Gastrocnemius medialis (tissue), 4 donors: ENCODE measurements around the gene RSBN1. TPM values are rescaled to one million over a fixed set of nuclear protein-coding genes. Genes with fewer than 3 reads are reported as not detected.
A peak's percentile ranks its signal among the peaks of the same experiment; 100 is the strongest.

Experiments used
- ATAC-seq, 2 donors: fragments of 150-250 bp; one replicate each; pipeline ENCODE4 v1.9.1; 2016
- DNase-seq, 2 donors: peaks; one replicate each; pipeline ENCODE4 v3.0.0-alpha.2; 2019
- H3K27ac ChIP-seq, 4 donors: fragments of 200-600 bp; sonication (generic); 1 replicate in 1 of 4; 2 replicates in 3 of 4; pipeline ENCODE4 v1.5.1; 2016 to 2018; ENCODE audit warnings: mild to moderate bottlenecking in 2 of 4, moderate library complexity in 1 of 4
- H3K27me3 ChIP-seq, 3 donors: fragments of 200-600 bp; sonication (generic) in 2 of 3; 1 replicate in 1 of 3; 2 replicates in 2 of 3; pipeline versions ENCODE4 v1.5.1 to v1.6.0; 2016 to 2019; ENCODE audit warnings: mild to moderate bottlenecking in 1 of 3, moderate library complexity in 1 of 3
- H3K36me3 ChIP-seq, 2 donors: fragments of 200-600 bp; sonication (generic) in 1 of 2; one replicate each; pipeline ENCODE4 v1.5.1; 2017 to 2018
- H3K4me1 ChIP-seq, 2 donors: fragments of 200-600 bp; sonication (generic) in 1 of 2; one replicate each; pipeline ENCODE4 v1.5.1; 2016 to 2017; ENCODE audit warnings: mild to moderate bottlenecking in 2 of 2
- H3K4me3 ChIP-seq, 4 donors: fragments of 200-600 bp; sonication (generic) in 3 of 4; 1 replicate in 1 of 4; 2 replicates in 3 of 4; pipeline ENCODE4 v1.5.1; 2016 to 2019; ENCODE audit warnings: mild to moderate bottlenecking in 2 of 4
- H3K9me3 ChIP-seq, 3 donors: fragments of 200-600 bp; sonication (generic) in 2 of 3; 1 replicate in 1 of 3; 2 replicates in 2 of 3; pipeline ENCODE4 v1.5.1; 2016 to 2019
- CTCF ChIP-seq, 5 experiments: fragments of 450-650 bp in 3 of 5; fragments of 200-600 bp in 2 of 5; sonication (generic) in 2 of 5; IDR thresholded peaks in 4 of 5; conservative IDR thresholded peaks in 1 of 5; 1 replicate in 4 of 5; 2 replicates in 1 of 5; pipeline ENCODE4 v1.5.1; 2016 to 2019; ENCODE audit warnings: antibody characterized with exemption in 5 of 5, mild to moderate bottlenecking in 3 of 5, moderate library complexity in 3 of 5
- POLR2A ChIP-seq, 2 donors: fragments of 450-650 bp; IDR thresholded peaks; one replicate each; pipeline ENCODE4 v1.6.1; 2017; ENCODE audit warnings: antibody characterized with exemption in 2 of 2, mild to moderate bottlenecking in 2 of 2, moderate library complexity in 2 of 2
- in situ Hi-C, 4 donors: fragments of 200-750 bp; cut with MboI; loops; one replicate each; pipeline versions ENCODE4 v1.15.0 to v1.8.0; 2017; ENCODE audit warnings: low sequenced_read_pairs in 4 of 4
- intact Hi-C: fragments of 100-400 bp; cut with DNase I; formaldehyde crosslinking; loops from one replicate; pipeline ENCODE4 v1.15.1; 2023; ENCODE audit warnings: low total_unique reads
- total RNA-seq, 4 donors: library from RNA; depleted of rRNA; stranded (reverse); fragments of >200 nt; gene quantifications; one replicate each; pipeline versions ENCODE4 v1.1.0 to v1.2.3, GENCODE V29; 2016

Gene RSBN1
- total RNA-seq, 4 donors from 2014 or later: 9.9 to 24.8 (median 24.0) TPM

DNA sequence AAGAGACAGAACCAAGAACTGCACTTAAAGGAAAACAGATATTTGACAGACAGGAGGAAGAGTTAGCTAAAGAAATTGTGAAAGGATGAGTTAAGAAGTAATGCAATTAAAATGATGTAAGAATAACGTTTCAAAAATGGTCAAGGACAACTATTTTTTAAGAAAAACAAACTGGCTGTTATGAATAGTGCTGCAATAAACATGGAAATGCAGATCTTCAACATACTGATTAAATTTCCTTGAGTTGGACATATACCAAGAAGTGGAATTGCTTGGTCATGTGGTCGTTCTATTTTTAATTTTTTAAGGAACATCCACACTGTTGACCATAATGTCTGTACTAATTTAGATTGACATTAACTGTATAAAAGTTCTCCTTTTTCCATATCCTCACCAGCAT lies 29.9 kb downstream of the RSBN1 start:
- TF ChIP-seq POLR2A (IDR thresholded peaks at IDR 0.05) (no peak), CTCF (IDR thresholded peaks at IDR 0.05 in 4 of 5, conservative IDR thresholded peaks at IDR 0.05 in 1 of 5) (no peak)
- intact Hi-C loops: loop anchor here (5.0 to 10.0 kb wide), 3 partner anchors 245 to 972 kb away; partner anchors contain the start of gene CSDE1
- in situ Hi-C loops: no loop called here
- Histone ChIP-seq H3K36me3 (no peaks in the 10 kb centered on the region), H3K9me3 (no peaks in the 10 kb centered on the region), H3K27me3 (no peaks in the 10 kb centered on the region), H3K4me1 (peaks cover 64 to 65% of the 10 kb centered on the region in 2 donors), H3K27ac (peak overlapping the region; percentile 76 to 84 (median 80)), H3K4me3 (peak overlapping the region in 1 of 4 donors; percentile 19)
- ATAC-seq (peak; percentile 16 to 41), DNase-seq (no peak)

DNA sequence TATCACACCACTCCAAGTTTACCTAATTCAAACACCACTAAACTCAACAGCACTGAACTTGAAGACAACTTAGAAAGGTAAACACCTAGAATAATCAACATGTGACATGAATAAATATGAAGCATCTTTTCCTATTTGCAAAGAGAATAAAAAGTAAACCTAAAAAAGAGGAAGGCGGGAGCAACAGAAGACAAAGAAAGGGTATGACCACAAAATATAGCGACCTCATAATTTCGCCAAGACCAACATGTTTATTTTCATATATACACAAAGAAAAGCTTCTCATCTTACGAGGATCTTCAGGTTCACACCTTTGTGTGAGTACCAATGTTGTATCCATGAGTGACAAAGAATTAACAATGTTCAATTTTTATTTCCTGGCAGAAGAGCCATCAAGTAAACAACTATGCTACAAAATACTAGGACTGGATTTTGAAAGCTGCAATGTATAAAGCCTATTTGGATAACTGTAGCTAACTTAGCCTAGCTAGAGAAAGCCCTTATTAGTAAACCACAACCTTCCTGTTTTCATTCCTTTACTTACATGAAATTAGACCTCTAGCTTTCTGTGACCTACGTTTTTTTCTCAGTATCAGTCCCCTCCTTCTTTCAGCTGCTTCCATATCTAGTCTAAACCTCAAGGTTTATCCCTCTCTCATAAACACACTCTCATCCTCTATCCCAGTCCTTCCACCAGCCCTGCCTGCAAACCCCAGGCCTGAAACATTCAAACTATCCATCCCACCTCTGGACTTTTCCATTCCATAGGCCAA lies 31.7 kb downstream of the RSBN1 start:
- no peak for TF ChIP-seq CTCF (IDR thresholded peaks at IDR 0.05 in 4 of 5, conservative IDR thresholded peaks at IDR 0.05 in 1 of 5)
- no peak for TF ChIP-seq POLR2A (IDR thresholded peaks at IDR 0.05)
- in situ Hi-C loops (no loop called here), intact Hi-C loops (loop anchor here (5.0 to 10.0 kb wide), 3 partner anchors 247 to 974 kb away; partner anchors contain the start of gene CSDE1)
- ATAC-seq: no peak
- Histone ChIP-seq H3K27ac (peak overlapping the region; percentile 76 to 84 (median 80)), H3K27me3 (no peaks in the 10 kb centered on the region), H3K4me1 (peaks cover 51 to 53% of the 10 kb centered on the region in 2 donors), H3K9me3 (no peaks in the 10 kb centered on the region), H3K4me3 (no peak overlapping the region), H3K36me3 (peaks cover 0 to 14% of the 10 kb centered on the region in 2 donors)
- DNase-seq: no peak

DNA sequence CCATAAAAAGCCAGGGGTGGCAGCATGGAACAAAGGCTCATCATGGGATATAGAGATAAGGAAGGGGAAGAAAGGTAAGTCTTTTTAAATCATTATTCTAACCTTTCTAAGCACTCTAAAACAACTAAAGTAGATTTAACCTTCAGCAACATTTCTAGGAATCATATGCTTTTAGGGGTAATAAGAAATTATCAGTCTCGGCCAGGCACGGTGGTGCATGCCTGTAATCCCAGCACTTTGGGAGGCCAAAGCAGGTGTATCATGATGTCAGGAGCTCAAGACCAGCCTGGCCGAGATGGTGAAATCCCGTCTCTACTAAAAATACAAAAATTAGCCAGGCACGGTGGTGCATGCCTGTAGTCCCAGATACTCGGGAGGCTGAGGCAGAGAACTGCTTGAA lies 32.7 kb downstream of the RSBN1 start:
- peak overlapping the region; percentile 29 to 84 (median 80) for H3K27ac ChIP-seq
- peaks cover 41 to 42% of the 10 kb centered on the region in 2 donors for H3K4me1 ChIP-seq
- peaks cover 0 to 19% of the 10 kb centered on the region in 2 donors for H3K36me3 ChIP-seq
- TF ChIP-seq POLR2A (IDR thresholded peaks at IDR 0.05): no peak
- TF ChIP-seq CTCF (IDR thresholded peaks at IDR 0.05 in 4 of 5, conservative IDR thresholded peaks at IDR 0.05 in 1 of 5): no peak
- no peak overlapping the region for H3K4me3 ChIP-seq
- intact Hi-C loops: no loop called here
- H3K27me3 ChIP-seq: no peaks in the 10 kb centered on the region
- ATAC-seq: no peak
- H3K9me3 ChIP-seq: no peaks in the 10 kb centered on the region
- in situ Hi-C loops: no loop called here
- no peak for DNase-seq

GRCh38 chr1:113777561-113777960 lies 34.7 kb downstream of the RSBN1 start:
- Histone ChIP-seq H3K36me3 (peaks cover 0 to 22% of the 10 kb centered on the region in 2 donors), H3K27me3 (no peaks in the 10 kb centered on the region), H3K9me3 (no peaks in the 10 kb centered on the region), H3K4me1 (peaks cover 22 to 24% of the 10 kb centered on the region in 2 donors), H3K4me3 (no peak overlapping the region), H3K27ac (no peak overlapping the region)
- TF ChIP-seq POLR2A (IDR thresholded peaks at IDR 0.05): no peak
- no peak for TF ChIP-seq CTCF (IDR thresholded peaks at IDR 0.05 in 4 of 5, conservative IDR thresholded peaks at IDR 0.05 in 1 of 5)
- no peak for ATAC-seq
- no peak for DNase-seq
- intact Hi-C loops: no loop called here
- in situ Hi-C loops: no loop called here
